Measurements from ENCODE around the gene PTPRN2. TPM values are rescaled to one million over a fixed set of nuclear protein-coding genes. Genes with fewer than 3 reads are reported as not detected.

PTPRN2 gene
- total and polyA plus RNA-seq, 2 of the 8 experiments (the other 6 are each of a cell fraction or from before 2014, with no cell fraction given): 2.6 to 4.5 TPM

DNA sequence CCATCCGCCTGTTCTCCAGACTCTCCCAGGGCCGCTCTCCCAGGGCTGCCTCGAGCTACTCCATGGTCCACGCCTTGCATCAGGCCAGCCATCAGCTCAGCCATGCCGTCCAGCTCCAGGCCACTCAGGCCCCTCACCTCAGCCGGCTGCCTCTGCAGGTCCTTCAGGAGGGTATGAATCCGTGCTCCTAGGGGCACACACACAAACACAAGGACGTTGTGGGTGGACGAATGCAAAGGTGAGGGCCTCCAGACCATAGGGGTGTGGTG lies 449.4 kb downstream of the PTPRN2 start:
- Histone ChIP-seq H3K27ac (ENCODE audit: low read depth, low read length) (no peak overlapping the region), H2BK12ac (ENCODE audit: low read depth, low read length) (no peak overlapping the region), H3K4me1 (replicated peaks in 1 of 4; ENCODE audit: control insufficient read depth in 3 of 4, insufficient read depth in 4 of 4, low read length in 3 of 4) (no peaks in the 10 kb centered on the region; a peak in 1 of 7 replicates), H3K18ac (ENCODE audit: extremely low read depth, low read length) (no peak overlapping the region), H3K4ac (replicated peaks; ENCODE audit: insufficient read length, low read depth, low read length) (no peak overlapping the region), H3K23ac (ENCODE audit: insufficient read length) (no peak overlapping the region), H2AFZ (ENCODE audit: low read length) (no peak overlapping the region), H3K79me2 (ENCODE audit: control insufficient read depth in 1 of 2, insufficient read depth in 2 of 2, low read length in 2 of 2) (no peaks in the 10 kb centered on the region), H3K9me3 (ENCODE audit: insufficient read depth in 2 of 2, low read depth in 1 of 2, low read length in 1 of 2) (peaks cover 2 to 51% of the 10 kb centered on the region in 2 experiments; a peak in 2 of 4 replicates), H3K4me2 (ENCODE audit: insufficient read depth in 1 of 2, low read depth in 2 of 2, low read length in 2 of 2) (no peak overlapping the region), H3K4me3 (ENCODE audit: extremely low read depth in 1 of 4, insufficient read depth in 2 of 4, low read depth in 3 of 4, low read length in 4 of 4) (no peak overlapping the region), H4K91ac (replicated peaks; ENCODE audit: insufficient read length, low read length) (no peak overlapping the region), H3K9ac (replicated peaks in 1 of 4; ENCODE audit: extremely low read depth in 1 of 4, low read depth in 3 of 4, low read length in 3 of 4) (no peak overlapping the region), H3K14ac (ENCODE audit: insufficient read length) (no peak overlapping the region), H4K20me1 (replicated peaks in 1 of 2; ENCODE audit: control insufficient read depth in 1 of 2, insufficient read depth in 2 of 2, low read length in 2 of 2) (no peaks in the 10 kb centered on the region), H3K56ac (replicated peaks; ENCODE audit: insufficient read length, low read depth, low read length) (no peak overlapping the region), H3K79me1 (ENCODE audit: low read depth, low read length) (no peaks in the 10 kb centered on the region), H2BK5ac (ENCODE audit: low read depth, low read length) (no peak overlapping the region), H3K27me3 (replicated peaks in 1 of 4; ENCODE audit: control insufficient read depth in 3 of 4, extremely low read depth in 1 of 4, insufficient read depth in 3 of 4, low read length in 3 of 4) (no peaks in the 10 kb centered on the region), H2BK15ac (ENCODE audit: low read length) (no peak overlapping the region), H2BK20ac (ENCODE audit: low read length) (no peak overlapping the region), H3K23me2 (ENCODE audit: low read depth, low read length) (no peaks in the 10 kb centered on the region), H3K36me3 (ENCODE audit: control insufficient read depth in 2 of 4, insufficient read depth in 4 of 4, low read length in 3 of 4) (no peaks in the 10 kb centered on the region), H4K8ac (ENCODE audit: extremely low read depth, insufficient read depth, low read length) (no peak overlapping the region), H2AK5ac (ENCODE audit: low read depth, low read length) (no peak overlapping the region), H4K5ac (ENCODE audit: insufficient read length, low read depth, low read length) (no peak overlapping the region), H2BK120ac (replicated peaks; ENCODE audit: low read depth, low read length) (no peak overlapping the region)
- ChIA-PET POLR2A (ENCODE audit: partially characterized antibody) (no interaction called here), CTCF (ENCODE audit: partially characterized antibody) (no interaction called here)
- no peak for FAIRE-seq
- 86% methylated on average over 9 of the region's 9 CpGs; no CpG with 5 or more reads in 1 of the 2 experiments for WGBS, 2 experiments (ENCODE audit: extremely low coverage in 1 of 2, insufficient coverage in 1 of 2, insufficient read length in 1 of 2, insufficient replicate concordance in 2 of 2, low coverage in 1 of 2, low lambda C conversion rate in 2 of 2, missing lambda C conversion rate in 1 of 2)
- DNase-seq (ENCODE audit: low read depth in 1 of 2, low spot score in 2 of 2): no peak
- TF ChIP-seq ZNF274 (IDR thresholded peaks at IDR 0.05; ENCODE audit: borderline replicate concordance, extremely low read depth, low read length) (no peak), SIN3A (conservative IDR thresholded peaks at IDR 0.05 in 1 of 2, IDR thresholded peaks at IDR 0.05 in 1 of 2; ENCODE audit: low read depth in 1 of 2, low read length in 2 of 2) (no peak), JUND (IDR thresholded peaks at IDR 0.05; ENCODE audit: low read length) (no peak), HDAC6 (IDR thresholded peaks at IDR 0.05; ENCODE audit: low read depth, low read length) (no peak), RXRA (IDR thresholded peaks at IDR 0.05; ENCODE audit: insufficient read depth, low read depth, low read length) (no peak), TBP (IDR thresholded peaks at IDR 0.05; ENCODE audit: low read depth, low read length) (no peak), CBX5 (IDR thresholded peaks at IDR 0.05; ENCODE audit: low read depth, low read length) (no peak), MAFK (IDR thresholded peaks at IDR 0.05; ENCODE audit: low read depth, low read length) (no peak), TEAD4 (IDR thresholded peaks at IDR 0.05; ENCODE audit: low read depth, low read length) (no peak), CTBP2 (IDR thresholded peaks at IDR 0.05; ENCODE audit: borderline replicate concordance, insufficient read depth, insufficient read length, low read length) (no peak), FOSL1 (IDR thresholded peaks at IDR 0.05; ENCODE audit: insufficient read depth, low read depth, low read length) (no peak)
- TF ChIP-seq, protein P1, sequence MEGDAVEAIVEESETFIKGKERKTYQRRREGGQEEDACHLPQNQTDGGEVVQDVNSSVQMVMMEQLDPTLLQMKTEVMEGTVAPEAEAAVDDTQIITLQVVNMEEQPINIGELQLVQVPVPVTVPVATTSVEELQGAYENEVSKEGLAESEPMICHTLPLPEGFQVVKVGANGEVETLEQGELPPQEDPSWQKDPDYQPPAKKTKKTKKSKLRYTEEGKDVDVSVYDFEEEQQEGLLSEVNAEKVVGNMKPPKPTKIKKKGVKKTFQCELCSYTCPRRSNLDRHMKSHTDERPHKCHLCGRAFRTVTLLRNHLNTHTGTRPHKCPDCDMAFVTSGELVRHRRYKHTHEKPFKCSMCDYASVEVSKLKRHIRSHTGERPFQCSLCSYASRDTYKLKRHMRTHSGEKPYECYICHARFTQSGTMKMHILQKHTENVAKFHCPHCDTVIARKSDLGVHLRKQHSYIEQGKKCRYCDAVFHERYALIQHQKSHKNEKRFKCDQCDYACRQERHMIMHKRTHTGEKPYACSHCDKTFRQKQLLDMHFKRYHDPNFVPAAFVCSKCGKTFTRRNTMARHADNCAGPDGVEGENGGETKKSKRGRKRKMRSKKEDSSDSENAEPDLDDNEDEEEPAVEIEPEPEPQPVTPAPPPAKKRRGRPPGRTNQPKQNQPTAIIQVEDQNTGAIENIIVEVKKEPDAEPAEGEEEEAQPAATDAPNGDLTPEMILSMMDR (IDR thresholded peaks at IDR 0.05; ENCODE audit: control extremely low read depth in 1 of 3, insufficient read depth in 1 of 3, low read depth in 1 of 3, low read length in 3 of 3): no peak

Data from H1 (cell line).